Uterus (tissue), 4 donors: ENCODE measurements around the gene MBTD1. TPM values are rescaled to one million over a fixed set of nuclear protein-coding genes. Genes with fewer than 3 reads are reported as not detected.

ENCODE experiments used
- DNase-seq, 2 donors: peaks; one replicate each; pipeline ENCODE4 v3.0.0-alpha.2; 2019 to 2020
- H3K27ac ChIP-seq, 2 donors: fragments of 200-600 bp; sonication (generic); 1 replicate in 1 of 2; 2 replicates in 1 of 2; pipeline ENCODE4 v1.5.1; 2016 to 2018
- H3K27me3 ChIP-seq, 2 donors: fragments of 200-600 bp; sonication (generic); one replicate each; pipeline ENCODE4 v1.5.1; 2018 to 2019; ENCODE audit warnings: control low read depth in 1 of 2
- H3K36me3 ChIP-seq, 2 donors: fragments of 200-600 bp; sonication (generic); one replicate each; pipeline ENCODE4 v1.5.1; 2019; ENCODE audit warnings: control low read depth in 1 of 2
- H3K4me1 ChIP-seq, 2 donors: fragments of 200-600 bp; sonication (generic); one replicate each; pipeline ENCODE4 v1.5.1; 2018 to 2019; ENCODE audit warnings: control low read depth in 1 of 2
- H3K4me3 ChIP-seq, 2 donors: fragments of 200-600 bp; sonication (generic); 1 replicate in 1 of 2; 2 replicates in 1 of 2; pipeline ENCODE4 v1.5.1; 2018 to 2019; ENCODE audit warnings: mild to moderate bottlenecking in 1 of 2
- H3K9me3 ChIP-seq, 2 donors: fragments of 200-600 bp; sonication (generic); one replicate each; pipeline ENCODE4 v1.5.1; 2019; ENCODE audit warnings: control low read depth in 1 of 2
- CTCF ChIP-seq, 4 experiments: fragments of 200-600 bp in 2 of 4; fragments of 450-650 bp in 2 of 4; sonication (generic) in 2 of 4; IDR thresholded peaks; one replicate each; pipeline ENCODE4 v1.5.1; 2016 to 2019; ENCODE audit warnings: antibody characterized with exemption in 4 of 4, mild to moderate bottlenecking in 2 of 4, moderate library complexity in 1 of 4
- POLR2A ChIP-seq, 2 donors: fragments of 450-650 bp; IDR thresholded peaks; one replicate each; pipeline ENCODE4 v1.6.1; 2016; ENCODE audit warnings: antibody characterized with exemption in 2 of 2, mild to moderate bottlenecking in 1 of 2, moderate library complexity in 1 of 2
- intact Hi-C: fragments of 100-400 bp; cut with DNase I; formaldehyde crosslinking; loops from one replicate; pipeline ENCODE4 v1.15.1; 2023; ENCODE audit warnings: low total_unique reads
- total RNA-seq, 4 donors: library from RNA; depleted of rRNA in 3 of 4; stranded (reverse); fragments of >200 nt in 3 of 4; gene quantifications; one replicate each; pipeline versions ENCODE4 v1.1.0 to v1.2.4, GENCODE V29; 2014 to 2023
- donor health status: DM: yes; HTN: yes; CAD: no.

Gene MBTD1
- total RNA-seq, 4 donors from 2014 or later = 13.6 to 60.9 (median 30.5) TPM

GRCh38 chr17:51161541-51161940, 98.3 kb downstream of the MBTD1 start:
- Histone ChIP-seq H3K27ac (no peak overlapping the region), H3K36me3 (no peaks in the 10 kb centered on the region), H3K4me1 (peaks cover 6 to 7% of the 10 kb centered on the region in 2 donors), H3K9me3 (no peaks in the 10 kb centered on the region), H3K27me3 (no peaks in the 10 kb centered on the region), H3K4me3 (no peak overlapping the region)
- no peak for DNase-seq
- TF ChIP-seq CTCF (IDR thresholded peaks at IDR 0.05) = no peak
- TF ChIP-seq POLR2A (IDR thresholded peaks at IDR 0.05) = no peak
- intact Hi-C loops = no loop called here

DNA sequence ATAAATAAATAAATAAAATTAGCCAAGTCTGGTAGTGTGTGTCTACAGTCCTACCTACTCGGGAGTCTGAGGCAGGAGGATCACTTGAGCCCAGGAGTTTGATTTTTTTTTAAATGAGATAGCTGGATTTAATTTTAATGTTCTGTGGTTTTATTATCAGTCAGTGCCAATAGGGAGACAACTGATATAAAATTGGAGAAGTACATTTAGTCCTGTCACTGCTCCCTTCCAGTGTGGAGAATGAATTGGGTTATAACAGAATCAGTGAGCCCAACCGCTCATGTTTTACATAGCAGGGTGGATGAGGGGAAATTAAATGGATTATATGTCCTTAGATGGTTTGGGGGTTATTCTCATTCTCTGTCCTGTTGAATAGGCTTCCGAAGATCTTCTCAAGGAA, 100.2 kb downstream of the MBTD1 start:
- Histone ChIP-seq H3K27ac (no peak overlapping the region), H3K36me3 (no peaks in the 10 kb centered on the region), H3K9me3 (no peaks in the 10 kb centered on the region), H3K4me3 (no peak overlapping the region), H3K27me3 (no peaks in the 10 kb centered on the region), H3K4me1 (no peaks in the 10 kb centered on the region)
- intact Hi-C loops = no loop called here
- DNase-seq = no peak
- TF ChIP-seq POLR2A (IDR thresholded peaks at IDR 0.05) = no peak
- TF ChIP-seq CTCF (IDR thresholded peaks at IDR 0.05) = no peak

DNA sequence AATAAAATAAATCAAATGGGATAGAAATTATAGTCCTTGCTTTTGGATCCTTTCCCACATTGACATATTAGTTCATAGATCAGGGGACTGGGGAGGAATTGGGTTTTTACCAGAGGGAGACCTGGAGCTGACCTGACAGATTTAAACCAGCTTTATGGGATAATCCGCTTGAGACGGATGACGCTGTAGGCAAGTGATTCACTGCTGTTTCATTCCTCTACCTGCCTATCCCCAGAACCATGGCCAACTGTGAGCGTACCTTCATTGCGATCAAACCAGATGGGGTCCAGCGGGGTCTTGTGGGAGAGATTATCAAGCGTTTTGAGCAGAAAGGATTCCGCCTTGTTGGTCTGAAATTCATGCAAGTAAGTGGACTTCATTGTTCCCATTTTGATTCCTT, 104.4 kb downstream of the MBTD1 start:
- intact Hi-C loops = no loop called here
- H3K36me3 ChIP-seq = no peaks in the 10 kb centered on the region
- no peak for DNase-seq
- H3K27ac ChIP-seq = no peak overlapping the region
- TF ChIP-seq CTCF (IDR thresholded peaks at IDR 0.05) (no peak), POLR2A (IDR thresholded peaks at IDR 0.05) (no peak)
- H3K27me3 ChIP-seq = no peaks in the 10 kb centered on the region
- no peak overlapping the region for H3K4me3 ChIP-seq
- H3K9me3 ChIP-seq = no peaks in the 10 kb centered on the region
- H3K4me1 ChIP-seq = no peaks in the 10 kb centered on the region

- no peak for TF ChIP-seq POLR2A (IDR thresholded peaks at IDR 0.05)
- TF ChIP-seq CTCF (IDR thresholded peaks at IDR 0.05) = no peak
- intact Hi-C loops = no loop called here
- Histone ChIP-seq H3K4me3 (peak overlapping the region; percentile 65 to 74), H3K4me1 (no peaks in the 10 kb centered on the region), H3K9me3 (no peaks in the 10 kb centered on the region), H3K36me3 (no peaks in the 10 kb centered on the region), H3K27ac (no peak overlapping the region), H3K27me3 (no peaks in the 10 kb centered on the region)
- no peak for DNase-seq
These were observed 105.7 kb downstream of the MBTD1 start for GRCh38 chr17:51154176-51154575.

DNA sequence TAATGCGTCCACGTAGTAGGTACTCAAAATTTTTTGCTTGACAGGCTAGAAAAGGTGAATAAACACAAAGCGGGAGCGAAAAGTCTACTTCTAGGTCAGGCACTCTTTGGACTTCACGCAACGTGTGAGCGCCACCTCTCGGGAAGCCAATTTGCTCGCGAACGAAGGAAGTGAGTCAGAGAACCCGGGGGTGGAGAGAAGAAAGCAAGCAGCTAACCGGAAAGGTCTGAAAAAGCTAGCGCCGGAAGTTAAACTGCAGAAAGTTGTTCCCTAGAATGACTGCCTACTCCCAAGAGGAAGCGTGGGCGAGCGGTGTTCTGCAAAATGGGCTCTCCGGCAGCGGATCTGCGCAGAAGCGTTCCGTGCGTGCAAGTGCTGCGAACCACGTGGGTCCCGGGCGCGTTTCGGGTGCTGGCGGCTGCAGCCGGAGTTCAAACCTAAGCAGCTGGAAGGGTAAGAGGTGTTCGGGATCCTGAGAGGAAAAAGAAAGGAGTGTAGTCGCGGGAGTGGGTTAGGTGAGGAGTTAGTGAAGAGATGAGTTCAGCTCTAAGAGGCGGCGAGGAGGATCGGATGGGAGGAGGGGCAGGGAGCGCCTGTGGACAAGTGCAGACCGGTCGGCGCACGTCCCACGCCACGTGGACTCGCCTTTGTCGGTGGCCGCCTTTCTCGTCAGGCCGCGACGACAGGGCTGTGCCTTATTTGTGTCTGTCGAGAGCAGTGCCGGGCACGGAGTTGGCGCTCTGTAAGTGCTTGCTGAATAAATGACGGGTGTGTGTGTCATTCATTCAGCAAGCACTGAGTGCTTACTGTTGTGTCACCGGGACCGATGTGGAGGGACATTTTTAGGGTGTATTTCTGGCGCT, 106.4 kb downstream of the MBTD1 start, which contains the start of gene NME1:
Gene NME1, plus strand, starts transcription at position 350 of the 863 bp plus-strand sequence. CDS start 2,096 bp downstream, outside the sequence.
- intact Hi-C loops = no loop called here
- Histone ChIP-seq H3K36me3 (no peaks in the 10 kb centered on the region), H3K9me3 (no peaks in the 10 kb centered on the region), H3K27ac (peak within 1 kb of the TSS; percentile 90 to 98), H3K4me1 (no peaks in the 10 kb centered on the region), H3K27me3 (no peaks in the 10 kb centered on the region), H3K4me3 (peak within 1 kb of the TSS; percentile 65 to 74)
- TF ChIP-seq CTCF (IDR thresholded peaks at IDR 0.05) (peak; percentile 79 to 86 (median 82)), POLR2A (IDR thresholded peaks at IDR 0.05) (peak; percentile 39 to 66)
- DNase-seq = peak; percentile 96 to 98
